ENCODE measurements around the gene LIPF.
"Not testable (repeated sequence)": the region's sequence is repeated elsewhere in the genome, so short reads cannot be mapped to it uniquely, and the experiment has no call there.

The LIPF gene

GRCh38 chr10:88680958-88681357 is 16.7 kb downstream of the LIPF start:
- no peak for DNase-seq

GRCh38 chr10:88682491-88682890 is 18.2 kb downstream of the LIPF start:
- DNase-seq: no peak

GRCh38 chr10:88687853-88688467 is 23.7 kb downstream of the LIPF start:
- peak; percentile 18 for DNase-seq

GRCh38 chr10:88689366-88689765 is 25.1 kb downstream of the LIPF start:
- no peak for DNase-seq

- no peak for DNase-seq
These were observed 29.3 kb downstream of the LIPF start for GRCh38 chr10:88693392-88694020.

- DNase-seq: peak; percentile 9
These were observed 38.8 kb downstream of the LIPF start for GRCh38 chr10:88702848-88703597.

GRCh38 chr10:88705958-88706357 is 41.7 kb downstream of the LIPF start, which contains the start of gene LIPK:
LIPK (plus strand) TSS chr10:88706249; CDS start chr10:88724544, 18,295 bp downstream.
- no peak for DNase-seq

- no peak for DNase-seq
These were observed 43.4 kb downstream of the LIPF start for GRCh38 chr10:88707429-88708155.

GRCh38 chr10:88709361-88709760 is 45.1 kb downstream of the LIPF start:
- not testable (repeated sequence) for DNase-seq

GRCh38 chr10:88715517-88715916 is 51.3 kb downstream of the LIPF start:
- DNase-seq: no peak

- DNase-seq: no peak
These were observed 57.1 kb downstream of the LIPF start for GRCh38 chr10:88721392-88721791.

GRCh38 chr10:88725798-88726197 is 61.6 kb downstream of the LIPF start:
- DNase-seq: no peak

- DNase-seq: no peak
These were observed 64.0 kb downstream of the LIPF start for GRCh38 chr10:88728107-88728763.

Measured in NCI-H1092 treated with DMSO at 0.1 percent for 48 hours (cell line).